Transverse colon (tissue), 4 donors: ENCODE results near the gene TNFRSF18. TPM values are rescaled to one million over a fixed set of nuclear protein-coding genes. Genes with fewer than 3 reads are reported as not detected.

Source experiments
- DNase-seq: peaks from one replicate; pipeline ENCODE4 v3.0.0-alpha.2; 2019
- H3K27ac ChIP-seq, 4 donors: fragments of 200-600 bp; sonication (generic); 2 replicates each; pipeline ENCODE4 v1.5.1; 2016 to 2018; ENCODE audit warnings: inconsistent platforms in 4 of 4
- H3K27me3 ChIP-seq: fragments of 200-600 bp; sonication (generic); 2 replicates; pipeline ENCODE4 v1.5.1; 2017; ENCODE audit warnings: inconsistent platforms
- H3K36me3 ChIP-seq, 4 donors: fragments of 200-600 bp; sonication (generic); 2 replicates each; pipeline ENCODE4 v1.5.1; 2017 to 2019; ENCODE audit warnings: inconsistent platforms in 4 of 4
- H3K4me1 ChIP-seq, 4 donors: fragments of 200-600 bp; sonication (generic); 2 replicates each; pipeline ENCODE4 v1.5.1; 2017 to 2020; ENCODE audit warnings: inconsistent platforms in 4 of 4
- H3K4me3 ChIP-seq, 4 donors: fragments of 200-600 bp; sonication (generic); 1 replicate in 1 of 4; 2 replicates in 3 of 4; pipeline versions ENCODE4 v1.5.1 to v1.6.1; 2017 to 2019; ENCODE audit warnings: inconsistent platforms in 4 of 4
- H3K9me3 ChIP-seq, 2 donors: fragments of 200-600 bp; sonication (generic); 2 replicates each; pipeline ENCODE4 v1.5.1; 2017 to 2019; ENCODE audit warnings: inconsistent platforms in 2 of 2
- EP300 ChIP-seq: sonication (generic); formaldehyde crosslinking; IDR thresholded peaks from one replicate; pipeline ENCODE4 v1.6.1; 2017; ENCODE audit warnings: antibody characterized with exemption, low read depth
- POLR2A ChIP-seq: fragments of 450-650 bp; IDR thresholded peaks from one replicate; pipeline ENCODE4 v1.6.1; 2016; ENCODE audit warnings: antibody characterized with exemption, mild to moderate bottlenecking, moderate library complexity
- POLR2AphosphoS5 ChIP-seq, 3 donors: sonication (generic); formaldehyde crosslinking; IDR thresholded peaks; one replicate each; pipeline ENCODE4 v1.6.1; 2016; ENCODE audit warnings: antibody characterized with exemption in 3 of 3
- WGBS, 2 donors: methylation state at CpG; one replicate each; pipeline ENCODE4 v1.1.5; 2018; ENCODE audit warnings: low coverage in 1 of 2; 5-methylcytosine and 5-hydroxymethylcytosine counted together
- in situ Hi-C, 4 donors: fragments of 200-750 bp; cut with MboI; loops; one replicate each; pipeline versions ENCODE4 v1.15.0 to v1.15.1; 2017; ENCODE audit warnings: low sequenced_read_pairs in 3 of 4, low pct_ligation_motif_present in 1 of 4, low pct_unique_long_range_greater_than_20kb in 1 of 4
- intact Hi-C: fragments of 100-400 bp; cut with DNase I; formaldehyde crosslinking; loops from one replicate; pipeline ENCODE4 v1.15.1; 2023; ENCODE audit warnings: low total_unique reads
- total RNA-seq, 4 donors: library from RNA; depleted of rRNA; stranded (reverse); fragments of >200 nt; gene quantifications; one replicate each; pipeline ENCODE4 v1.1.0, GENCODE V29; 2016
- TF ChIP-seq, protein P1 (sequence below), 5 experiments: fragments of 200-600 bp in 3 of 5; fragments of 450-650 bp in 2 of 5; sonication (generic) in 3 of 5; IDR thresholded peaks; 1 replicate in 2 of 5; 2 replicates in 3 of 5; pipeline ENCODE4 v1.5.1; 2016 to 2017; ENCODE audit warnings: antibody characterized with exemption in 5 of 5, inconsistent platforms in 3 of 5, mild to moderate bottlenecking in 2 of 5, moderate library complexity in 1 of 5

The TNFRSF18 gene
- total RNA-seq, 4 donors from 2014 or later = 3.3 to 7.9 TPM; not detected in 2

- peak; percentile 97 for DNase-seq
- in situ Hi-C loops = no loop called here
- Histone ChIP-seq H3K4me3 (peak within 1 kb of the TSS; percentile 87 to 100 (median 98)), H3K27me3 (peaks cover 5% of the 10 kb centered on the region), H3K27ac (peak within 1 kb of the TSS; percentile 97 to 98 (median 98)), H3K36me3 (peaks cover 0 to 11% (median 2%) of the 10 kb centered on the region in 4 donors), H3K9me3 (no peaks in the 10 kb centered on the region), H3K4me1 (peaks cover 19 to 34% (median 30%) of the 10 kb centered on the region in 4 donors)
- TF ChIP-seq EP300 (no peak), POLR2AphosphoS5 (IDR thresholded peaks at IDR 0.05) (peak; percentile 82 to 90 (median 88)), POLR2A (peak; percentile 82)
- TF ChIP-seq, protein P1, sequence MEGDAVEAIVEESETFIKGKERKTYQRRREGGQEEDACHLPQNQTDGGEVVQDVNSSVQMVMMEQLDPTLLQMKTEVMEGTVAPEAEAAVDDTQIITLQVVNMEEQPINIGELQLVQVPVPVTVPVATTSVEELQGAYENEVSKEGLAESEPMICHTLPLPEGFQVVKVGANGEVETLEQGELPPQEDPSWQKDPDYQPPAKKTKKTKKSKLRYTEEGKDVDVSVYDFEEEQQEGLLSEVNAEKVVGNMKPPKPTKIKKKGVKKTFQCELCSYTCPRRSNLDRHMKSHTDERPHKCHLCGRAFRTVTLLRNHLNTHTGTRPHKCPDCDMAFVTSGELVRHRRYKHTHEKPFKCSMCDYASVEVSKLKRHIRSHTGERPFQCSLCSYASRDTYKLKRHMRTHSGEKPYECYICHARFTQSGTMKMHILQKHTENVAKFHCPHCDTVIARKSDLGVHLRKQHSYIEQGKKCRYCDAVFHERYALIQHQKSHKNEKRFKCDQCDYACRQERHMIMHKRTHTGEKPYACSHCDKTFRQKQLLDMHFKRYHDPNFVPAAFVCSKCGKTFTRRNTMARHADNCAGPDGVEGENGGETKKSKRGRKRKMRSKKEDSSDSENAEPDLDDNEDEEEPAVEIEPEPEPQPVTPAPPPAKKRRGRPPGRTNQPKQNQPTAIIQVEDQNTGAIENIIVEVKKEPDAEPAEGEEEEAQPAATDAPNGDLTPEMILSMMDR (IDR thresholded peaks at IDR 0.05) = peak in 1 of 5 experiments; percentile 9
- intact Hi-C loops = no loop called here
- 0% methylated on average over 34 of the region's 99 CpGs; no CpG with 5 or more reads in 1 of the 2 donors for WGBS, 2 donors
Measured at GRCh38 chr1:1231400-1232207, 25.2 kb upstream of the TNFRSF18 start, which contains the start of gene SDF4. SDF4 (minus strand) TSS chr1:1232001; CDS start chr1:1228772, 3,229 bp downstream.

- H3K27ac ChIP-seq = peak overlapping the region; percentile 97 to 98 (median 98)
- intact Hi-C loops = no loop called here
- WGBS, 2 donors = 1 to 6% methylated on average over 12 to 24 of the region's 24 CpGs
- H3K4me1 ChIP-seq = peaks cover 19 to 34% (median 30%) of the 10 kb centered on the region in 4 donors
- H3K27me3 ChIP-seq = no peaks in the 10 kb centered on the region
- TF ChIP-seq EP300 (no peak), POLR2A (peak; percentile 77), POLR2AphosphoS5 (IDR thresholded peaks at IDR 0.05) (peak; percentile 60 to 84 (median 83))
- TF ChIP-seq, protein P1 (IDR thresholded peaks at IDR 0.05) = peak in 4 of 5 experiments; percentile 26 to 78 (median 48)
- H3K4me3 ChIP-seq = peak overlapping the region; percentile 87 to 100 (median 98)
- in situ Hi-C loops = no loop called here
- peaks cover 0 to 11% (median 2%) of the 10 kb centered on the region in 4 donors for H3K36me3 ChIP-seq
- DNase-seq = peak; percentile 65
- H3K9me3 ChIP-seq = no peaks in the 10 kb centered on the region
Measured at GRCh38 chr1:1230656-1231399, 24.4 kb upstream of the TNFRSF18 start.

DNA sequence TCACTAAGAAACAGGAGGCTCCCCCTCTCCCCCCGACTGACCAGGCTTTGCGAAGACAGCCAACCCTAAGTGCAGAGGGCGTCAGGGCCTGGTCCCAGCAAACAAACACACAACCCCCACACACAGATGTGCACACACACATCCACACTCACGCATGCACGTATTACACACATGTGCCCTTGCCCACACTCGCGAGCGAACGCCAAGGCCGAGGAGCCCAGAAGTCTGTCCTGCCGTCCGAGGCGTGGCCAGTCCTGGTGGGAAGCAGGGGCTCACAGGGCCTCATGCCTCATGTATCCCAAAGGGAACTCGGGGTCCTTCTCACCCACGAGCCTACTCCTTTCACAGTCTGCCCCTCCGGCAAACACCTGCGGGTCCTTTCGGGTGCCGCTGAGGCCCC is 23.4 kb upstream of the TNFRSF18 start:
- Histone ChIP-seq H3K4me3 (peak overlapping the region in 1 of 4 donors; percentile 97), H3K27me3 (no peaks in the 10 kb centered on the region), H3K9me3 (no peaks in the 10 kb centered on the region), H3K36me3 (peaks cover 0 to 11% (median 2%) of the 10 kb centered on the region in 4 donors), H3K4me1 (peaks cover 19 to 34% (median 30%) of the 10 kb centered on the region in 4 donors), H3K27ac (peak overlapping the region in 2 of 4 donors; percentile 97 to 98)
- in situ Hi-C loops = no loop called here
- DNase-seq = no peak
- intact Hi-C loops = loop anchor here (10.0 kb wide), 1 partner anchor 75 kb away; no protein-coding TSS in a partner anchor
- 84% methylated on average over 19 of the region's 19 CpGs; no CpG with 5 or more reads in 1 of the 2 donors for WGBS, 2 donors
- no peak for TF ChIP-seq POLR2A
- TF ChIP-seq POLR2AphosphoS5 (IDR thresholded peaks at IDR 0.05) = no peak
- TF ChIP-seq, protein P1 (IDR thresholded peaks at IDR 0.05) = no peak
- TF ChIP-seq EP300 = no peak
